MM.1S (cell line): ENCODE measurements around the gene LMO1.

Experiments used
- DNase-seq: peaks from one replicate; pipeline ENCODE4 v3.0.0-alpha.2; 2015
- H2AFZ ChIP-seq: fragments of 300-600 bp; sonication (generic); 2 replicates; pipeline ENCODE4 v1.6.0; 2016; ENCODE audit warnings: antibody characterized with exemption, low read length
- H3F3A ChIP-seq: fragments of 300-600 bp; sonication (generic); 2 replicates; pipeline ENCODE4 v1.6.1; 2016; ENCODE audit warnings: mild to moderate bottlenecking, antibody characterized with exemption, low read length, moderate library complexity, mixed read lengths; ENCODE audit not compliant: insufficient read depth
- H3K27ac ChIP-seq: fragments of 300-600 bp; sonication (generic); 2 replicates; pipeline ENCODE4 v1.5.1; 2016; ENCODE audit warnings: mild to moderate bottlenecking, low read length
- H3K27me3 ChIP-seq: fragments of 300-600 bp; sonication (generic); replicated peaks from 2 replicates; pipeline ENCODE4 v1.6.0; 2016; ENCODE audit warnings: low read length; ENCODE audit not compliant: insufficient read depth
- H3K36me3 ChIP-seq: fragments of 300-600 bp; sonication (generic); replicated peaks from 2 replicates; pipeline ENCODE4 v1.6.1; 2016; ENCODE audit warnings: mild to moderate bottlenecking, low read length, mixed read lengths; ENCODE audit not compliant: insufficient read depth
- H3K4me1 ChIP-seq: fragments of 300-600 bp; sonication (generic); 2 replicates; pipeline ENCODE4 v1.6.1; 2016; ENCODE audit warnings: low read length, mixed read lengths
- H3K4me2 ChIP-seq: fragments of 300-600 bp; sonication (generic); 2 replicates; pipeline ENCODE4 v1.6.0; 2016; ENCODE audit warnings: low read depth, low read length
- H3K4me3 ChIP-seq: fragments of 300-600 bp; sonication (generic); 2 replicates; pipeline ENCODE4 v1.5.1; 2016; ENCODE audit warnings: low read length, mixed read lengths
- H3K79me2 ChIP-seq: fragments of 300-600 bp; sonication (generic); 2 replicates; pipeline ENCODE4 v1.6.1; 2016; ENCODE audit warnings: mixed run types, low read length, mixed read lengths
- H3K9ac ChIP-seq: fragments of 300-600 bp; sonication (generic); 2 replicates; pipeline ENCODE4 v1.6.1; 2016; ENCODE audit warnings: low read length, mixed read lengths
- H3K9me2 ChIP-seq: fragments of 300-600 bp; sonication (generic); replicated peaks from 2 replicates; pipeline ENCODE4 v1.6.1; 2016; ENCODE audit warnings: mild to moderate bottlenecking, low read length, mixed read lengths; ENCODE audit not compliant: insufficient read depth
- H3K9me3 ChIP-seq: fragments of 300-600 bp; sonication (generic); replicated peaks from 2 replicates; pipeline ENCODE4 v1.6.1; 2016; ENCODE audit warnings: mild to moderate bottlenecking, low read length, mixed read lengths; ENCODE audit not compliant: insufficient read depth
- H4K20me1 ChIP-seq: fragments of 300-600 bp; sonication (generic); 2 replicates; pipeline ENCODE4 v1.6.1; 2016; ENCODE audit warnings: mild to moderate bottlenecking, low read length, moderate library complexity, mixed read lengths; ENCODE audit not compliant: insufficient read depth
- CTCF ChIP-seq: fragments of 300-600 bp; sonication (generic); IDR thresholded peaks from 2 replicates; pipeline ENCODE4 v1.5.1; 2016; ENCODE audit warnings: antibody characterized with exemption, low read length, mixed read lengths
- EZH2 ChIP-seq: fragments of 300-600 bp; sonication (generic); optimal IDR thresholded peaks from 2 replicates; pipeline ENCODE3; 2017; ENCODE audit warnings: low read depth, mild to moderate bottlenecking, antibody characterized with exemption, low read length, mixed read lengths
- EZH2phosphoT487 ChIP-seq: fragments of 300-600 bp; sonication (generic); IDR thresholded peaks from 2 replicates; pipeline ENCODE4 v1.6.1; 2018; ENCODE audit warnings: antibody characterized with exemption, low read length

LMO1 gene

DNA sequence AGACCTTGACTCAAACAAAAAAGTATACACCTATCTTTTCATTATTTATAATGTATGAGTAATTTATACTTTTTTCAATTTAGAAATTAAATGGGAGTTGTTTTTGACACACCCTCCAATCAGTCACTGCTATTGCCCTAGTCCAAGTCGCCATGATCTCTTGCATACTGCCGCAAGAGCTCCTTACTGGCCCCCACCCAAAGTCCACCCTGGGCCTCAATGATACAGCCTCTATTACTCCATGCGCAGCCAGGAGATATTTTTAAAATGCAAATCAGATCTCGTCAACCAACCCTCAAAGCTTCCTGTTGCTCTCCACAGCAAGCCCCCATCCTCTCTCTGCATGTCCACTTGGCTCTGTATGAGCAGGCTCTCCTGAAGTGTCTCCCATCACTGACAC lies 12.8 kb upstream of the LMO1 start:
- Histone ChIP-seq H3K9me2 (no peaks in the 10 kb centered on the region), H3K9me3 (no peaks in the 10 kb centered on the region), H3K4me2 (no peak overlapping the region), H3K4me3 (no peak overlapping the region), H2AFZ (no peak overlapping the region), H3F3A (no peaks in the 10 kb centered on the region), H3K4me1 (no peaks in the 10 kb centered on the region), H3K79me2 (no peaks in the 10 kb centered on the region), H3K36me3 (no peaks in the 10 kb centered on the region), H4K20me1 (no peaks in the 10 kb centered on the region), H3K27me3 (no peaks in the 10 kb centered on the region), H3K27ac (no peak overlapping the region), H3K9ac (no peak overlapping the region)
- TF ChIP-seq EZH2, result no peak
- no peak for DNase-seq

GRCh38 chr11:8273287-8273686 lies 9.6 kb upstream of the LMO1 start:
- H3K9me3 ChIP-seq, result no peaks in the 10 kb centered on the region
- H3K27me3 ChIP-seq, result peaks cover 4% of the 10 kb centered on the region
- no peaks in the 10 kb centered on the region for H3K4me1 ChIP-seq
- H3F3A ChIP-seq, result no peaks in the 10 kb centered on the region
- H3K9me2 ChIP-seq, result no peaks in the 10 kb centered on the region
- no peak overlapping the region for H3K4me3 ChIP-seq
- no peak overlapping the region for H2AFZ ChIP-seq
- H4K20me1 ChIP-seq, result no peaks in the 10 kb centered on the region
- TF ChIP-seq EZH2phosphoT487, result no peak
- no peak for TF ChIP-seq EZH2
- TF ChIP-seq CTCF, result no peak
- H3K79me2 ChIP-seq, result no peaks in the 10 kb centered on the region
- H3K27ac ChIP-seq, result no peak overlapping the region
- no peak for DNase-seq
- H3K36me3 ChIP-seq, result no peaks in the 10 kb centered on the region
- no peak overlapping the region for H3K4me2 ChIP-seq
- H3K9ac ChIP-seq, result no peak overlapping the region

GRCh38 chr11:8271106-8271886 lies 7.6 kb upstream of the LMO1 start:
- no peak overlapping the region for H2AFZ ChIP-seq
- no peaks in the 10 kb centered on the region for H3K36me3 ChIP-seq
- no peak overlapping the region for H3K9ac ChIP-seq
- no peak overlapping the region for H3K4me3 ChIP-seq
- H3K4me1 ChIP-seq, result no peaks in the 10 kb centered on the region
- no peaks in the 10 kb centered on the region for H3K79me2 ChIP-seq
- H4K20me1 ChIP-seq, result no peaks in the 10 kb centered on the region
- peaks cover 20% of the 10 kb centered on the region for H3K27me3 ChIP-seq
- H3K9me2 ChIP-seq, result no peaks in the 10 kb centered on the region
- H3K27ac ChIP-seq, result no peak overlapping the region
- DNase-seq, result no peak
- no peak overlapping the region for H3K4me2 ChIP-seq
- H3F3A ChIP-seq, result no peaks in the 10 kb centered on the region
- TF ChIP-seq EZH2phosphoT487, result no peak
- TF ChIP-seq EZH2, result no peak
- TF ChIP-seq CTCF, result no peak
- no peaks in the 10 kb centered on the region for H3K9me3 ChIP-seq

DNA sequence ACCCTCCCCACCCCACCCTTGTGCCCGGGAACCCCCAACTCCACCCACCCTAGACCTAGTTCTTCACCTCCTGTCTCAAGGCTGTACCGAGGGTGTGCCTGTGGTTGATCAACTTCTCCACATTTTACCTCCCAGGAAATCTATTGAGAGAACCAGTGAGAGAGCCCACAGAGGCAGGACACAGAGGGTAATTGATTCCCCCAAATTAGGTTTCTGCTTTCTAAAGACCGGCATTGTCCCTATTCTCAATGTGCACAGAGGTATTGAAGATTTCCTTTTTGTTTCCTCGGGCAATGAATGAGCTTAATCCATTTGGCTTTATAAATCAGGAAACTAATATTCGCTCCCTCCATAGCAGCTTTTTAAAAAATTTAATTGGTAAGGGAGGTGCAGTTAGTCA lies 6.0 kb upstream of the LMO1 start:
- peaks cover 26% of the 10 kb centered on the region for H3K27me3 ChIP-seq
- no peaks in the 10 kb centered on the region for H3K79me2 ChIP-seq
- H3K9ac ChIP-seq, result no peak overlapping the region
- no peaks in the 10 kb centered on the region for H3K36me3 ChIP-seq
- H4K20me1 ChIP-seq, result no peaks in the 10 kb centered on the region
- H3K4me1 ChIP-seq, result no peaks in the 10 kb centered on the region
- TF ChIP-seq CTCF (no peak), EZH2 (no peak), EZH2phosphoT487 (no peak)
- no peaks in the 10 kb centered on the region for H3F3A ChIP-seq
- DNase-seq, result no peak
- no peak overlapping the region for H2AFZ ChIP-seq
- no peaks in the 10 kb centered on the region for H3K9me3 ChIP-seq
- no peak overlapping the region for H3K4me3 ChIP-seq
- no peak overlapping the region for H3K4me2 ChIP-seq
- no peaks in the 10 kb centered on the region for H3K9me2 ChIP-seq
- H3K27ac ChIP-seq, result no peak overlapping the region
